SH-SY5Y (cell line): ENCODE data around the gene OR2W3.

ENCODE experiments used
- GATA2 ChIP-seq: IDR thresholded peaks from 2 replicates; pipeline ENCODE4 v1.6.1; 2011; ENCODE audit warnings: mild to moderate bottlenecking, low read depth, low read length
- GATA3 ChIP-seq: IDR thresholded peaks from 2 replicates; pipeline ENCODE4 v1.6.1; 2011; ENCODE audit warnings: low read depth, mild to moderate bottlenecking, low read length, moderate library complexity

- no peak for TF ChIP-seq GATA3
- TF ChIP-seq GATA2 = no peak
Measured at GRCh38 chr1:247924868-247925267, 29.5 kb downstream of the OR2W3 start, which contains the start of gene OR2AJ1.
